SK-N-SH treated with all-trans-retinoic acid at 6 μM for 48 hours (cell line): ENCODE measurements around the gene RGS7BP.

ENCODE experiments used
- ATAC-seq: fragments of 200-7000 bp; cut with Tn5 transposase; 3 replicates; pipeline ENCODE4 v1.9.1; 2020; ENCODE audit warnings: mild to moderate bottlenecking, moderate library complexity
- ARNTL ChIP-seq: fragments of 450-650 bp; formaldehyde crosslinking; IDR thresholded peaks from 2 replicates; pipeline ENCODE4 v1.5.0; 2020; ENCODE audit warnings: low read depth, mild to moderate bottlenecking, moderate library complexity, borderline replicate concordance
- BACH2 ChIP-seq: fragments of 250-450 bp; sonication (Bioruptor Pico); IDR thresholded peaks from 2 replicates; pipeline ENCODE4 v1.9.0; 2021; ENCODE audit warnings: mild to moderate bottlenecking, borderline replicate concordance
- CSDC2 ChIP-seq: fragments of 250-450 bp; sonication (Bioruptor Pico); IDR thresholded peaks from 2 replicates; pipeline ENCODE4 v1.5.0; 2020; ENCODE audit warnings: mild to moderate bottlenecking, moderate library complexity
- ESRRG ChIP-seq: fragments of 250-450 bp; sonication (Bioruptor Pico); IDR thresholded peaks from 2 replicates; pipeline ENCODE4 v1.6.1; 2021; ENCODE audit warnings: mild to moderate bottlenecking
- GLIS3 ChIP-seq: fragments of 250-450 bp; sonication (Bioruptor Pico); IDR thresholded peaks from 2 replicates; pipeline ENCODE4 v1.5.0; 2020; ENCODE audit warnings: mild to moderate bottlenecking, moderate library complexity
- ISL1 ChIP-seq: fragments of 250-450 bp; sonication (Bioruptor Pico); IDR thresholded peaks from 2 replicates; pipeline ENCODE4 v2.1.2; 2022; ENCODE audit warnings: mild to moderate bottlenecking, moderate library complexity
- OSR1 ChIP-seq: fragments of 250-450 bp; sonication (Bioruptor Pico); IDR thresholded peaks from 2 replicates; pipeline ENCODE4 v1.8.0; 2022; ENCODE audit warnings: moderate library complexity, mild to moderate bottlenecking, inconsistent platforms
- PPARA ChIP-seq: fragments of 250-450 bp; sonication (Bioruptor Pico); IDR thresholded peaks from 2 replicates; pipeline ENCODE4 v1.5.0; 2020; ENCODE audit warnings: mild to moderate bottlenecking, borderline replicate concordance
- RARB ChIP-seq: fragments of 250-450 bp; sonication (Bioruptor Pico); IDR thresholded peaks from 2 replicates; pipeline ENCODE4 v1.8.0; 2021; ENCODE audit warnings: mild to moderate bottlenecking, moderate library complexity
- SNAI2 ChIP-seq: fragments of 250-450 bp; sonication (Bioruptor Pico); IDR thresholded peaks from 2 replicates; pipeline ENCODE4 v1.5.0; 2020; ENCODE audit warnings: mild to moderate bottlenecking, moderate library complexity
- TCF4 ChIP-seq: fragments of 250-450 bp; sonication (Bioruptor Pico); IDR thresholded peaks from 2 replicates; pipeline ENCODE4 v1.8.0; 2021; ENCODE audit warnings: mild to moderate bottlenecking, moderate library complexity, borderline replicate concordance
- TOX ChIP-seq: fragments of 250-450 bp; sonication (Bioruptor Pico); IDR thresholded peaks from 2 replicates; pipeline ENCODE4 v1.8.0; 2021; ENCODE audit warnings: mild to moderate bottlenecking, moderate library complexity, borderline replicate concordance
- ZC3H10 ChIP-seq: fragments of 250-450 bp; sonication (Bioruptor Pico); IDR thresholded peaks from 2 replicates; pipeline ENCODE4 v1.5.1; 2021; ENCODE audit warnings: mild to moderate bottlenecking, moderate library complexity
- ZFP3 ChIP-seq: fragments of 250-450 bp; sonication (Bioruptor Pico); IDR thresholded peaks from 2 replicates; pipeline ENCODE4 v1.5.0; 2020; ENCODE audit warnings: mild to moderate bottlenecking, moderate library complexity
- ZFP30 ChIP-seq: fragments of 450-650 bp; formaldehyde crosslinking; IDR thresholded peaks from 2 replicates; pipeline ENCODE4 v1.5.0; 2022; ENCODE audit warnings: mild to moderate bottlenecking, moderate library complexity
- ZNF565 ChIP-seq: fragments of 450-650 bp; formaldehyde crosslinking; conservative IDR thresholded peaks from 2 replicates; pipeline ENCODE4 v1.5.0; 2020; ENCODE audit warnings: low read depth, mild to moderate bottlenecking, moderate library complexity
- ZNF70 ChIP-seq: fragments of 450-650 bp; formaldehyde crosslinking; IDR thresholded peaks from 2 replicates; pipeline ENCODE4 v1.5.0; 2020; ENCODE audit warnings: mild to moderate bottlenecking, moderate library complexity
- ZNF8 ChIP-seq: fragments of 450-650 bp; formaldehyde crosslinking; IDR thresholded peaks from 2 replicates; pipeline ENCODE4 v1.5.0; 2020; ENCODE audit warnings: mild to moderate bottlenecking, moderate library complexity
- TF ChIP-seq, protein P1 (sequence below): fragments of 250-450 bp; sonication (Bioruptor Pico); IDR thresholded peaks from 2 replicates; pipeline ENCODE4 v1.5.1; 2021; ENCODE audit warnings: mild to moderate bottlenecking, moderate library complexity
- TF ChIP-seq, protein P2 (sequence below): fragments of 250-450 bp; sonication (Bioruptor Pico); IDR thresholded peaks from 2 replicates; pipeline ENCODE4 v1.5.0; 2020; ENCODE audit warnings: mild to moderate bottlenecking, moderate library complexity
- TF ChIP-seq, protein P3 (sequence below): fragments of 250-450 bp; sonication (Bioruptor Pico); IDR thresholded peaks from 2 replicates; pipeline ENCODE4 v1.8.0; 2020; ENCODE audit warnings: mild to moderate bottlenecking, moderate library complexity, borderline replicate concordance
- TF ChIP-seq, protein P4 (sequence below): fragments of 250-450 bp; sonication (Bioruptor Pico); IDR thresholded peaks from 2 replicates; pipeline ENCODE4 v1.8.0; 2021; ENCODE audit warnings: low read depth, mild to moderate bottlenecking, moderate library complexity, borderline replicate concordance
- TF ChIP-seq, protein P5 (sequence below): fragments of 250-450 bp; sonication (Bioruptor Pico); IDR thresholded peaks from 2 replicates; pipeline ENCODE4 v1.5.1; 2020; ENCODE audit warnings: low read depth, mild to moderate bottlenecking, moderate library complexity

RGS7BP gene

DNA sequence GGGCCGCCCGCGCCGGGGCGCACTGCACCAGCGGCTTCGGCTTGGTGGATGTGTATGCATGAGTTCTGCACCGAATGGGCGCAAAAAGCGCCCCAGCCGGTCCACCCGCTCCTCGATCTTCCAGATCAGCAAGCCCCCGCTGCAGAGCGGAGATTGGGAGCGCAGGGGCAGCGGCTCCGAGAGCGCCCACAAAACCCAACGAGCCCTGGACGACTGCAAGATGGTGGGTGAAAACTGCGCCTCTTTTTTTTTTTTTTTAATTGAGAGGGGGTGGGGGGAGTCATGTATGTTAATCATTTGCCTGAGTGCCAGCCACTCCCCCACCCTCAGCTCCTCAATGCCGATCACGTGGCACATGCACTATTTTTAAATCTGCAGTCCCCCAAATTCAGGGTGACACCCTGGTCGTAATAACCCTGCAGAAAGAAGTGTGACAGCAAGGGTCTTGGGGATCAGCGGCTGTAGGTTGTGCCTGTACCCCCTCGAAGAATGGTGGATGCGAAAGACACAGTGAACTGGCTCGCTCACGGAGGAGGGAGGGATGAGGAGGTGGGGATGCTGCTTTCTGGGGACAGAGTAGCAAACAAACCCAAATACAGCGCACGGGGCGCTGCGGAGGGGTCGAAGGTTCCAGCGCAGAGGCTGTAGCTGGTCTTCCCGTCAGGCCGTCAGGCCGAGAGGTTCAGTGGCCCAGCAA is 900 bp downstream of the RGS7BP start (continued):
- TF ChIP-seq ZNF565 (CRISPR knock-in tag) (no peak), ISL1 (CRISPR knock-in tag) (no peak), GLIS3 (CRISPR knock-in tag) (no peak)

DNA sequence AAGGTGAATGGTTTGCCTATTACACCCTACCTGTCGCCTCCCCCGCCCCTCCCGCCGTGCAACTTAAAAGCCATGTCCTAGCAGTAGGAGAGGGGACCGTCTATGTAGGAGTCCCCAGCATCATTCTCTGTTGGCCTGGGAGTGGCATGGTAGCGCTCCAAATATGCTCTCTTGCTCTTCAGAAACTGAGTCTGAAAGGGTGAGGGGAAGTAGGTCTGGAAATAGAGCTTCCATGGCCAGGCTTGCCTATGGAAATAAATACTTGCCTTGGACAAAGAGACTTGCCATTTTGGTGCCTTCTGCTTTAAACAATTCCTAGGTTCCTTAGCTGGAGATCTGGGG is 1.4 kb downstream of the RGS7BP start:
- TF ChIP-seq, protein P1, sequence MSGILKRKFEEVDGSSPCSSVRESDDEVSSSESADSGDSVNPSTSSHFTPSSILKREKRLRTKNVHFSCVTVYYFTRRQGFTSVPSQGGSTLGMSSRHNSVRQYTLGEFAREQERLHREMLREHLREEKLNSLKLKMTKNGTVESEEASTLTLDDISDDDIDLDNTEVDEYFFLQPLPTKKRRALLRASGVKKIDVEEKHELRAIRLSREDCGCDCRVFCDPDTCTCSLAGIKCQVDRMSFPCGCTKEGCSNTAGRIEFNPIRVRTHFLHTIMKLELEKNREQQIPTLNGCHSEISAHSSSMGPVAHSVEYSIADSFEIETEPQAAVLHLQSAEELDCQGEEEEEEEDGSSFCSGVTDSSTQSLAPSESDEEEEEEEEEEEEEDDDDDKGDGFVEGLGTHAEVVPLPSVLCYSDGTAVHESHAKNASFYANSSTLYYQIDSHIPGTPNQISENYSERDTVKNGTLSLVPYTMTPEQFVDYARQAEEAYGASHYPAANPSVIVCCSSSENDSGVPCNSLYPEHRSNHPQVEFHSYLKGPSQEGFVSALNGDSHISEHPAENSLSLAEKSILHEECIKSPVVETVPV = no peak
- TF ChIP-seq, protein P2, sequence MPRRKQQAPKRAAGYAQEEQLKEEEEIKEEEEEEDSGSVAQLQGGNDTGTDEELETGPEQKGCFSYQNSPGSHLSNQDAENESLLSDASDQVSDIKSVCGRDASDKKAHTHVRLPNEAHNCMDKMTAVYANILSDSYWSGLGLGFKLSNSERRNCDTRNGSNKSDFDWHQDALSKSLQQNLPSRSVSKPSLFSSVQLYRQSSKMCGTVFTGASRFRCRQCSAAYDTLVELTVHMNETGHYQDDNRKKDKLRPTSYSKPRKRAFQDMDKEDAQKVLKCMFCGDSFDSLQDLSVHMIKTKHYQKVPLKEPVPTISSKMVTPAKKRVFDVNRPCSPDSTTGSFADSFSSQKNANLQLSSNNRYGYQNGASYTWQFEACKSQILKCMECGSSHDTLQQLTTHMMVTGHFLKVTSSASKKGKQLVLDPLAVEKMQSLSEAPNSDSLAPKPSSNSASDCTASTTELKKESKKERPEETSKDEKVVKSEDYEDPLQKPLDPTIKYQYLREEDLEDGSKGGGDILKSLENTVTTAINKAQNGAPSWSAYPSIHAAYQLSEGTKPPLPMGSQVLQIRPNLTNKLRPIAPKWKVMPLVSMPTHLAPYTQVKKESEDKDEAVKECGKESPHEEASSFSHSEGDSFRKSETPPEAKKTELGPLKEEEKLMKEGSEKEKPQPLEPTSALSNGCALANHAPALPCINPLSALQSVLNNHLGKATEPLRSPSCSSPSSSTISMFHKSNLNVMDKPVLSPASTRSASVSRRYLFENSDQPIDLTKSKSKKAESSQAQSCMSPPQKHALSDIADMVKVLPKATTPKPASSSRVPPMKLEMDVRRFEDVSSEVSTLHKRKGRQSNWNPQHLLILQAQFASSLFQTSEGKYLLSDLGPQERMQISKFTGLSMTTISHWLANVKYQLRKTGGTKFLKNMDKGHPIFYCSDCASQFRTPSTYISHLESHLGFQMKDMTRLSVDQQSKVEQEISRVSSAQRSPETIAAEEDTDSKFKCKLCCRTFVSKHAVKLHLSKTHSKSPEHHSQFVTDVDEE (CRISPR knock-in tag) = no peak
- TF ChIP-seq, protein P3, sequence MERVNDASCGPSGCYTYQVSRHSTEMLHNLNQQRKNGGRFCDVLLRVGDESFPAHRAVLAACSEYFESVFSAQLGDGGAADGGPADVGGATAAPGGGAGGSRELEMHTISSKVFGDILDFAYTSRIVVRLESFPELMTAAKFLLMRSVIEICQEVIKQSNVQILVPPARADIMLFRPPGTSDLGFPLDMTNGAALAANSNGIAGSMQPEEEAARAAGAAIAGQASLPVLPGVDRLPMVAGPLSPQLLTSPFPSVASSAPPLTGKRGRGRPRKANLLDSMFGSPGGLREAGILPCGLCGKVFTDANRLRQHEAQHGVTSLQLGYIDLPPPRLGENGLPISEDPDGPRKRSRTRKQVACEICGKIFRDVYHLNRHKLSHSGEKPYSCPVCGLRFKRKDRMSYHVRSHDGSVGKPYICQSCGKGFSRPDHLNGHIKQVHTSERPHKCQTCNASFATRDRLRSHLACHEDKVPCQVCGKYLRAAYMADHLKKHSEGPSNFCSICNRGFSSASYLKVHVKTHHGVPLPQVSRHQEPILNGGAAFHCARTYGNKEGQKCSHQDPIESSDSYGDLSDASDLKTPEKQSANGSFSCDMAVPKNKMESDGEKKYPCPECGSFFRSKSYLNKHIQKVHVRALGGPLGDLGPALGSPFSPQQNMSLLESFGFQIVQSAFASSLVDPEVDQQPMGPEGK = no peak
- TF ChIP-seq BACH2 (CRISPR knock-in tag) = no peak
- TF ChIP-seq CSDC2 = no peak
- TF ChIP-seq GLIS3 (CRISPR knock-in tag) = no peak
- TF ChIP-seq ZFP30 = no peak
- TF ChIP-seq ISL1 (CRISPR knock-in tag) = no peak
- no peak for TF ChIP-seq TCF4 (CRISPR knock-in tag)
- TF ChIP-seq ZNF70 (CRISPR knock-in tag) = no peak
- no peak for TF ChIP-seq ZC3H10 (CRISPR knock-in tag)
- no peak for TF ChIP-seq PPARA (CRISPR knock-in tag)
- no peak for TF ChIP-seq ZNF8 (CRISPR knock-in tag)
- TF ChIP-seq ZFP3 (CRISPR knock-in tag) = no peak
- no peak for TF ChIP-seq OSR1 (CRISPR knock-in tag)
- no peak for TF ChIP-seq ESRRG (CRISPR knock-in tag)
- no peak for TF ChIP-seq SNAI2 (CRISPR knock-in tag)
- TF ChIP-seq ARNTL (CRISPR knock-in tag) = no peak
- TF ChIP-seq, protein P4, sequence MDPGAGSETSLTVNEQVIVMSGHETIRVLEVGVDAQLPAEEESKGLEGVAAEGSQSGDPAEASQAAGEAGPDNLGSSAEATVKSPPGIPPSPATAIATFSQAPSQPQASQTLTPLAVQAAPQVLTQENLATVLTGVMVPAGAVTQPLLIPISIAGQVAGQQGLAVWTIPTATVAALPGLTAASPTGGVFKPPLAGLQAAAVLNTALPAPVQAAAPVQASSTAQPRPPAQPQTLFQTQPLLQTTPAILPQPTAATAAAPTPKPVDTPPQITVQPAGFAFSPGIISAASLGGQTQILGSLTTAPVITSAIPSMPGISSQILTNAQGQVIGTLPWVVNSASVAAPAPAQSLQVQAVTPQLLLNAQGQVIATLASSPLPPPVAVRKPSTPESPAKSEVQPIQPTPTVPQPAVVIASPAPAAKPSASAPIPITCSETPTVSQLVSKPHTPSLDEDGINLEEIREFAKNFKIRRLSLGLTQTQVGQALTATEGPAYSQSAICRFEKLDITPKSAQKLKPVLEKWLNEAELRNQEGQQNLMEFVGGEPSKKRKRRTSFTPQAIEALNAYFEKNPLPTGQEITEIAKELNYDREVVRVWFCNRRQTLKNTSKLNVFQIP = no peak
- no peak for TF ChIP-seq TOX (CRISPR knock-in tag)
- TF ChIP-seq, all 23 proteins: peak for 0
- no peak for ATAC-seq

DNA sequence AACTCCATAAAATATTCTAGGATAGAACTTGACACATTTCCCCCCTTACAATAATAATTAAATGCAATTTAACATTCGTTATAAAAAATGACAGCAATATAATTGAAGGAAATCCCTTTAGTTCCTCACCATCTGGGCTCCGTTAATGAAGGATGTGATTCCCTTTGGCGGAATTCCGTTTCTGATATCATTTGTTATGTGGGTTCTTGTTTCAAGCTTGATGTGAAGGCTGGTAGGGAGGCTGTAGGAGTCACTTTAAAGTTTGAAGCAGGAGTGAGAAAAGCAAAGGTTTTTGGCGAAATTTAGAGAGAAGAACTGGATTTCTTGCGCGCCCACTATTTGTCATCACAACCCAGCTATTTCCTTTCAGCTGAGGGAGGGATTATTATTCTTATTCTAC is 4.0 kb downstream of the RGS7BP start:
- TF ChIP-seq ZNF70 (CRISPR knock-in tag) (no peak), ESRRG (CRISPR knock-in tag) (no peak), GLIS3 (CRISPR knock-in tag) (no peak), ZNF565 (CRISPR knock-in tag) (no peak), SNAI2 (CRISPR knock-in tag) (no peak), ZFP30 (no peak), BACH2 (CRISPR knock-in tag) (no peak), RARB (no peak), ZC3H10 (CRISPR knock-in tag) (no peak), ZNF8 (CRISPR knock-in tag) (no peak), ISL1 (CRISPR knock-in tag) (no peak), CSDC2 (no peak)
- TF ChIP-seq, protein P5, sequence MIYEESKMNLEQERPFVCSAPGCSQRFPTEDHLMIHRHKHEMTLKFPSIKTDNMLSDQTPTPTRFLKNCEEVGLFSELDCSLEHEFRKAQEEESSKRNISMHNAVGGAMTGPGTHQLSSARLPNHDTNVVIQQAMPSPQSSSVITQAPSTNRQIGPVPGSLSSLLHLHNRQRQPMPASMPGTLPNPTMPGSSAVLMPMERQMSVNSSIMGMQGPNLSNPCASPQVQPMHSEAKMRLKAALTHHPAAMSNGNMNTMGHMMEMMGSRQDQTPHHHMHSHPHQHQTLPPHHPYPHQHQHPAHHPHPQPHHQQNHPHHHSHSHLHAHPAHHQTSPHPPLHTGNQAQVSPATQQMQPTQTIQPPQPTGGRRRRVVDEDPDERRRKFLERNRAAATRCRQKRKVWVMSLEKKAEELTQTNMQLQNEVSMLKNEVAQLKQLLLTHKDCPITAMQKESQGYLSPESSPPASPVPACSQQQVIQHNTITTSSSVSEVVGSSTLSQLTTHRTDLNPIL (CRISPR knock-in tag) = no peak
- TF ChIP-seq, protein P1 = no peak
- TF ChIP-seq, protein P3 = no peak
- TF ChIP-seq, all 23 proteins: peak for 0
- ATAC-seq = no peak
